ENCODE results near the gene PRELID1.
"Not testable (repeated sequence)": the region's sequence is repeated elsewhere in the genome, so short reads cannot be mapped to it uniquely, and the experiment has no call there.

PRELID1 gene

GRCh38 chr5:177300236-177300880 lies 3.2 kb upstream of the PRELID1 start:
- DNase-seq, result peak in 1 of 2 donors; percentile 23

GRCh38 chr5:177300951-177301350 lies 2.6 kb upstream of the PRELID1 start:
- no peak for DNase-seq

GRCh38 chr5:177301503-177302165 lies 2.0 kb upstream of the PRELID1 start:
- DNase-seq, result no peak

- no peak for DNase-seq
Observed at GRCh38 chr5:177302354-177303110, 1.1 kb upstream of the PRELID1 start.

- no peak for DNase-seq
Observed at GRCh38 chr5:177303925-177304391, 359 bp downstream of the PRELID1 start.

- DNase-seq, result no peak
Observed at GRCh38 chr5:177304392-177305119, 957 bp downstream of the PRELID1 start.

- DNase-seq, result not testable (repeated sequence)
Observed at GRCh38 chr5:177306103-177306640, 2.6 kb downstream of the PRELID1 start.

- no peak for DNase-seq
Observed at GRCh38 chr5:177306674-177307543, 3.3 kb downstream of the PRELID1 start.

GRCh38 chr5:177307544-177308363 lies 4.2 kb downstream of the PRELID1 start:
- DNase-seq, result no peak

- DNase-seq, result no peak
Observed at GRCh38 chr5:177308740-177309139, 5.1 kb downstream of the PRELID1 start.

- DNase-seq, result no peak
Observed at GRCh38 chr5:177309351-177310191, 6.0 kb downstream of the PRELID1 start.

GRCh38 chr5:177310332-177310731 lies 6.7 kb downstream of the PRELID1 start:
- DNase-seq, result no peak

- no peak for DNase-seq
Observed at GRCh38 chr5:177310757-177311391, 7.3 kb downstream of the PRELID1 start.

- DNase-seq, result no peak
Observed at GRCh38 chr5:177311392-177311722, 7.8 kb downstream of the PRELID1 start.

- DNase-seq, result peak; percentile 83 to 84
Observed at GRCh38 chr5:177311723-177312648, 8.4 kb downstream of the PRELID1 start, which contains the start of gene MXD3. Gene MXD3, minus strand, starts transcription at chr5:177311898. Its CDS starts 68 bp downstream, at chr5:177311830.

- DNase-seq, result no peak
Observed at GRCh38 chr5:177312649-177313181, 9.1 kb downstream of the PRELID1 start.

- DNase-seq, result no peak
Observed at GRCh38 chr5:177313561-177314259, 10.1 kb downstream of the PRELID1 start.
